Hepatocyte (in vitro differentiated cells): ENCODE measurements around the gene OGDHL.

ENCODE experiments used
- CTCF ChIP-seq: fragments of 200-600 bp; sonication (generic); IDR thresholded peaks from 2 replicates; pipeline ENCODE4 v1.5.1; 2016; ENCODE audit warnings: antibody characterized with exemption, mild to moderate bottlenecking; ENCODE audit not compliant: poor library complexity
- EZH2 ChIP-seq: fragments of 200-600 bp; sonication (generic); IDR thresholded peaks from 2 replicates; pipeline ENCODE4 v1.6.1; 2016; ENCODE audit warnings: antibody characterized with exemption, mild to moderate bottlenecking, borderline replicate concordance

- TF ChIP-seq CTCF (no peak), EZH2 (no peak)
These were observed 23.3 kb downstream of the OGDHL start for GRCh38 chr10:49738616-49739360.
